Measurements from ENCODE around the gene GDF9. TPM values are rescaled to one million over a fixed set of nuclear protein-coding genes. Genes with fewer than 3 reads are reported as not detected.

The GDF9 gene
- total and polyA plus RNA-seq, 10 of the 15 experiments (the other 5 are each of a cell fraction or from before 2014, with no cell fraction given), result 0.11 to 1.5 (median 0.34) TPM

DNA sequence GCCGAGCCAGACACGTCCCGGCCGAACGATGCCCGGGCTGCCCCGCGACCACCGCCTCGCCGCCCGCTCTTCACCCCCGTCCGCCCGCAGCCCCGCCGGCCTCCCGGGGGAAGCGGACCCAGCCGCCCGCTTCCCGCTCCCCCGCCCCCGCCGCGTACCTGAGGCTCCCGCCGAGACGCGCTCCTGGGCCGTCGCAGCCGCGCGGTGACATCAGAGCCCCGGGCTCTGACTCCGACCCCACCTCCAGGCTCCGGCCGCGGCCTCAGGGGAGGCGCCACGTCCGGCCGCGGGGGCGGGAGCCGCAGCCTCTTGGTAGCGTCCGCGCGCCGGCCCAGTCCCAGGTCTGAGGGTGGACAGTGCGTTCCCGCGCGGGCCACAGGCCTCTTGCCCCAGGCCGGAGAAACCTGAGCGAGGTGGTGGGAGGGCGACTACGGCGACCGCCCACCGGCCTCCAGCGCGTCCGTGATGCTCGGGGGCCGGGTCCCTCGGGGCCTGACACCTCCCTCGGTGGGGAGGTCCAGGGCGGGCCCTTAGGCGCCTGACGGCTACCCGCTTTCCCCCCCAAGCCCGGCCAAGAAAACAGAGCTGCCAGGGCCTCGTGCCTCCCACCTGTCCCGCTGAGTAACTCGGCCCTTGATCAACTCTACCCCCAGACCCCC is 35.7 kb downstream of the GDF9 start, which contains the start of gene SHROOM1:
Gene SHROOM1, minus strand, starts transcription at position 212 of the 659 bp plus-strand sequence. CDS start 4,507 bp downstream, outside the sequence.
- no peak for FAIRE-seq
- TF ChIP-seq NR2F1 (conservative IDR thresholded peaks at IDR 0.05), result peak; percentile 56
- peak; percentile 60; the same call in 1 of the 2 replicates for TF ChIP-seq CREB1 (IDR thresholded peaks at IDR 0.05; ENCODE audit: low read depth)
- TF ChIP-seq SP1 (IDR thresholded peaks at IDR 0.05; ENCODE audit: low read depth, low read length), result peak; percentile 8
- TF ChIP-seq, protein P1, sequence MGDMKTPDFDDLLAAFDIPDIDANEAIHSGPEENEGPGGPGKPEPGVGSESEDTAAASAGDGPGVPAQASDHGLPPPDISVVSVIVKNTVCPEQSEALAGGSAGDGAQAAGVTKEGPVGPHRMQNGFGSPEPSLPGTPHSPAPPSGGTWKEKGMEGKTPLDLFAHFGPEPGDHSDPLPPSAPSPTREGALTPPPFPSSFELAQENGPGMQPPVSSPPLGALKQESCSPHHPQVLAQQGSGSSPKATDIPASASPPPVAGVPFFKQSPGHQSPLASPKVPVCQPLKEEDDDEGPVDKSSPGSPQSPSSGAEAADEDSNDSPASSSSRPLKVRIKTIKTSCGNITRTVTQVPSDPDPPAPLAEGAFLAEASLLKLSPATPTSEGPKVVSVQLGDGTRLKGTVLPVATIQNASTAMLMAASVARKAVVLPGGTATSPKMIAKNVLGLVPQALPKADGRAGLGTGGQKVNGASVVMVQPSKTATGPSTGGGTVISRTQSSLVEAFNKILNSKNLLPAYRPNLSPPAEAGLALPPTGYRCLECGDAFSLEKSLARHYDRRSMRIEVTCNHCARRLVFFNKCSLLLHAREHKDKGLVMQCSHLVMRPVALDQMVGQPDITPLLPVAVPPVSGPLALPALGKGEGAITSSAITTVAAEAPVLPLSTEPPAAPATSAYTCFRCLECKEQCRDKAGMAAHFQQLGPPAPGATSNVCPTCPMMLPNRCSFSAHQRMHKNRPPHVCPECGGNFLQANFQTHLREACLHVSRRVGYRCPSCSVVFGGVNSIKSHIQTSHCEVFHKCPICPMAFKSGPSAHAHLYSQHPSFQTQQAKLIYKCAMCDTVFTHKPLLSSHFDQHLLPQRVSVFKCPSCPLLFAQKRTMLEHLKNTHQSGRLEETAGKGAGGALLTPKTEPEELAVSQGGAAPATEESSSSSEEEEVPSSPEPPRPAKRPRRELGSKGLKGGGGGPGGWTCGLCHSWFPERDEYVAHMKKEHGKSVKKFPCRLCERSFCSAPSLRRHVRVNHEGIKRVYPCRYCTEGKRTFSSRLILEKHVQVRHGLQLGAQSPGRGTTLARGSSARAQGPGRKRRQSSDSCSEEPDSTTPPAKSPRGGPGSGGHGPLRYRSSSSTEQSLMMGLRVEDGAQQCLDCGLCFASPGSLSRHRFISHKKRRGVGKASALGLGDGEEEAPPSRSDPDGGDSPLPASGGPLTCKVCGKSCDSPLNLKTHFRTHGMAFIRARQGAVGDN (IDR thresholded peaks at IDR 0.05), result peak; percentile 18; the same call in 1 of the 2 replicates
- peak; percentile 89 for TF ChIP-seq IKZF1 (conservative IDR thresholded peaks at IDR 0.05)
- peak; percentile 11 for TF ChIP-seq HDAC6 (IDR thresholded peaks at IDR 0.05; ENCODE audit: unreplicated experiment)
- peak; percentile 79 for TF ChIP-seq MEF2B (IDR thresholded peaks at IDR 0.05; ENCODE audit: partially characterized antibody, poor library complexity, severe bottlenecking)
- peak; percentile 31; the same call in 1 of the 2 replicates for TF ChIP-seq GATAD2B (conservative IDR thresholded peaks at IDR 0.05; ENCODE audit: low read depth)
- TF ChIP-seq KDM1A (IDR thresholded peaks at IDR 0.05; ENCODE audit: borderline replicate concordance), result no peak
- TF ChIP-seq TAF1 (IDR thresholded peaks at IDR 0.05; ENCODE audit: borderline replicate concordance, low read depth, low read length), result peak; percentile 26; the same call in 1 of the 2 replicates
- TF ChIP-seq TCF12 (IDR thresholded peaks at IDR 0.05; ENCODE audit: low read depth, low read length), result 0 out of 2 replicates have a peak, but pooled peaks have one; percentile 3
- peak; percentile 43; the same call in 1 of the 2 replicates for TF ChIP-seq RB1 (IDR thresholded peaks at IDR 0.05; ENCODE audit: borderline replicate concordance)
- TF ChIP-seq EED (IDR thresholded peaks at IDR 0.05; ENCODE audit: low read depth), result no peak
- no peak for TF ChIP-seq WRNIP1 (IDR thresholded peaks at IDR 0.05; ENCODE audit: borderline replicate concordance, low read depth, low read length)
- TF ChIP-seq, protein P2, sequence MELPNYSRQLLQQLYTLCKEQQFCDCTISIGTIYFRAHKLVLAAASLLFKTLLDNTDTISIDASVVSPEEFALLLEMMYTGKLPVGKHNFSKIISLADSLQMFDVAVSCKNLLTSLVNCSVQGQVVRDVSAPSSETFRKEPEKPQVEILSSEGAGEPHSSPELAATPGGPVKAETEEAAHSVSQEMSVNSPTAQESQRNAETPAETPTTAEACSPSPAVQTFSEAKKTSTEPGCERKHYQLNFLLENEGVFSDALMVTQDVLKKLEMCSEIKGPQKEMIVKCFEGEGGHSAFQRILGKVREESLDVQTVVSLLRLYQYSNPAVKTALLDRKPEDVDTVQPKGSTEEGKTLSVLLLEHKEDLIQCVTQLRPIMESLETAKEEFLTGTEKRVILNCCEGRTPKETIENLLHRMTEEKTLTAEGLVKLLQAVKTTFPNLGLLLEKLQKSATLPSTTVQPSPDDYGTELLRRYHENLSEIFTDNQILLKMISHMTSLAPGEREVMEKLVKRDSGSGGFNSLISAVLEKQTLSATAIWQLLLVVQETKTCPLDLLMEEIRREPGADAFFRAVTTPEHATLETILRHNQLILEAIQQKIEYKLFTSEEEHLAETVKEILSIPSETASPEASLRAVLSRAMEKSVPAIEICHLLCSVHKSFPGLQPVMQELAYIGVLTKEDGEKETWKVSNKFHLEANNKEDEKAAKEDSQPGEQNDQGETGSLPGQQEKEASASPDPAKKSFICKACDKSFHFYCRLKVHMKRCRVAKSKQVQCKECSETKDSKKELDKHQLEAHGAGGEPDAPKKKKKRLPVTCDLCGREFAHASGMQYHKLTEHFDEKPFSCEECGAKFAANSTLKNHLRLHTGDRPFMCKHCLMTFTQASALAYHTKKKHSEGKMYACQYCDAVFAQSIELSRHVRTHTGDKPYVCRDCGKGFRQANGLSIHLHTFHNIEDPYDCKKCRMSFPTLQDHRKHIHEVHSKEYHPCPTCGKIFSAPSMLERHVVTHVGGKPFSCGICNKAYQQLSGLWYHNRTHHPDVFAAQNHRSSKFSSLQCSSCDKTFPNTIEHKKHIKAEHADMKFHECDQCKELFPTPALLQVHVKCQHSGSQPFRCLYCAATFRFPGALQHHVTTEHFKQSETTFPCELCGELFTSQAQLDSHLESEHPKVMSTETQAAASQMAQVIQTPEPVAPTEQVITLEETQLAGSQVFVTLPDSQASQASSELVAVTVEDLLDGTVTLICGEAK (IDR thresholded peaks at IDR 0.05; ENCODE audit: borderline replicate concordance), result no peak
- TF ChIP-seq POLR2A (IDR thresholded peaks at IDR 0.05; ENCODE audit: low read depth, low read length), result no peak

More for the DNA sequence above, 35.7 kb downstream of the GDF9 start, which contains the start of gene SHROOM1:
- Histone ChIP-seq H4K20me1 (ENCODE audit: control insufficient read depth, insufficient read depth) (no peaks in the 10 kb centered on the region), H3K4me1 (ENCODE audit: control insufficient read depth, insufficient read depth, low read length) (no peaks in the 10 kb centered on the region; the same call in 1 of the 2 replicates), H3K4me2 (ENCODE audit: control insufficient read depth, insufficient read depth) (peak within 1 kb of the TSS; percentile 79), H3K9ac (ENCODE audit: control insufficient read depth, insufficient read depth, low read length) (peak within 1 kb of the TSS; percentile 48; the same call in 1 of the 2 replicates), H3K4me3 (peak within 1 kb of the TSS; percentile 59), H3K36me3 (ENCODE audit: control insufficient read depth in 2 of 2, insufficient read depth in 2 of 2, low read length in 1 of 2) (no peaks in the 10 kb centered on the region), H3K9me3 (replicated peaks; ENCODE audit: control insufficient read depth, insufficient read depth, low read length) (no peaks in the 10 kb centered on the region), H3K27ac (ENCODE audit: control insufficient read depth, insufficient read depth) (peak within 1 kb of the TSS; percentile 18; the same call in 1 of the 2 replicates), H2AFZ (ENCODE audit: control insufficient read depth, low read depth, low read length) (peak within 1 kb of the TSS; percentile 94), H3K79me2 (ENCODE audit: control insufficient read depth, insufficient read depth, low read length) (no peaks in the 10 kb centered on the region), H3K27me3 (replicated peaks in 1 of 2; ENCODE audit: control insufficient read depth in 2 of 2, insufficient read depth in 2 of 2, low read length in 1 of 2) (peaks cover 0 to 2% of the 10 kb centered on the region in 2 experiments; a peak in 2 of 4 replicates)
- no TSS peak for BruUV-seq (replicated peaks)
- DNase-seq (ENCODE audit: low read depth, low spot score), result no peak
- 4% methylated on average over 48 of the region's 78 CpGs for whole genome bisulfite sequencing (ENCODE audit: insufficient coverage, insufficient replicate concordance, low lambda C conversion rate, missing lambda C conversion rate)
- in situ Hi-C loops (cut with MboI), result no loop called here
- RAD21 ChIA-PET (ENCODE audit: unreplicated experiment), result interaction anchor here (1.8 kb wide), 1 partner anchor 53 kb away, joined by 5 read pairs; no protein-coding TSS in a partner anchor
- POLR2A ChIA-PET, result interaction anchor here (0.8 to 1.1 kb wide), 4 partner anchors 26 to 274 kb away, joined by 3 read pairs; no protein-coding TSS in a partner anchor
- ATAC-seq, result peak; percentile 84
- CTCF ChIA-PET, result interaction anchor here (0.5 to 6.0 kb wide), 13 partner anchors 10 to 405 kb away, joined by 3 to 46 read pairs (median 3); partner anchors contain the start of genes GDF9 and UQCRQ
- intact Hi-C loops (cut with micrococcal nuclease; ENCODE audit: unreplicated experiment), result loop anchor here (1.0 to 2.0 kb wide), 2 partner anchors 36 to 53 kb away; partner anchors contain the start of genes GDF9 and UQCRQ
- SMC1A ChIA-PET (ENCODE audit: uncharacterized antibody, unreplicated experiment), result interaction anchor here (1.2 to 3.2 kb wide), 3 partner anchors 35 to 133 kb away, joined by 4 to 16 read pairs (median 5); partner anchors contain the start of genes AFF4, GDF9 and UQCRQ

All from GM12878 (cell line).